ENCODE measurements around the gene TCERG1L.

- TF ChIP-seq CTCF (IDR thresholded peaks at IDR 0.05), result no peak
- TF ChIP-seq POLR2A (IDR thresholded peaks at IDR 0.05), result no peak
Observed at GRCh38 chr10:131166486-131166885, 145.0 kb downstream of the TCERG1L start.

All from Peyer's patch (tissue), 4 donors.